Upper lobe of left lung (tissue), 6 donors: Measurements from ENCODE around the gene STAG1. TPM values are rescaled to one million over a fixed set of nuclear protein-coding genes. Genes with fewer than 3 reads are reported as not detected.
A peak's percentile ranks its signal among the peaks of the same experiment; 100 is the strongest.

Source experiments
- ATAC-seq, 2 donors: fragments of 200-7000 bp; cut with Tn5 transposase; one replicate each; pipeline ENCODE4 v1.9.1; 2022; ENCODE audit warnings: mild to moderate bottlenecking in 2 of 2, moderate library complexity in 2 of 2; ENCODE audit not compliant: low FRiP score in 2 of 2
- DNase-seq, 2 donors: peaks; one replicate each; pipeline ENCODE4 v3.0.0-alpha.2; 2019 to 2020
- H3K27ac ChIP-seq, 4 donors: fragments of 200-600 bp; sonication (generic); one replicate each; pipeline ENCODE4 v1.5.1; 2016 to 2019
- H3K27me3 ChIP-seq, 4 donors: fragments of 200-600 bp; sonication (generic); one replicate each; pipeline ENCODE4 v1.5.1; 2017 to 2019
- H3K36me3 ChIP-seq, 4 donors: fragments of 200-600 bp; sonication (generic); one replicate each; pipeline ENCODE4 v1.5.1; 2016 to 2019
- H3K4me1 ChIP-seq, 4 donors: fragments of 200-600 bp; sonication (generic); one replicate each; pipeline ENCODE4 v1.5.1; 2018 to 2019
- H3K4me3 ChIP-seq, 4 donors: fragments of 200-600 bp; sonication (generic); one replicate each; pipeline ENCODE4 v1.5.1; 2017 to 2019; ENCODE audit warnings: mild to moderate bottlenecking in 2 of 4, moderate library complexity in 1 of 4
- H3K9me3 ChIP-seq, 4 donors: fragments of 200-600 bp; sonication (generic); one replicate each; pipeline ENCODE4 v1.5.1; 2018 to 2019
- EP300 ChIP-seq, 4 donors: sonication (generic); formaldehyde crosslinking; IDR thresholded peaks; one replicate each; pipeline ENCODE4 v1.5.1; 2017; ENCODE audit warnings: antibody characterized with exemption in 4 of 4, control low read depth in 2 of 4
- POLR2A ChIP-seq, 4 donors: fragments of 450-650 bp; IDR thresholded peaks; one replicate each; pipeline ENCODE4 v1.5.1; 2016 to 2017; ENCODE audit warnings: antibody characterized with exemption in 4 of 4, mild to moderate bottlenecking in 2 of 4
- POLR2AphosphoS5 ChIP-seq, 2 donors: sonication (generic); formaldehyde crosslinking; IDR thresholded peaks; one replicate each; pipeline ENCODE4 v1.5.1; 2017; ENCODE audit warnings: antibody characterized with exemption in 2 of 2
- WGBS, 2 donors: methylation state at CpG; one replicate each; pipeline ENCODE4 v1.1.5; 2017 to 2018; 5-methylcytosine and 5-hydroxymethylcytosine counted together
- total RNA-seq, 6 donors: library from RNA; depleted of rRNA in 4 of 6; stranded (reverse); fragments of >200 nt in 4 of 6; gene quantifications; one replicate each; pipeline versions ENCODE4 v1.1.0 to v1.2.1, GENCODE V29; 2016 to 2021
- TF ChIP-seq, protein P1 (sequence below), 6 experiments: fragments of 450-650 bp in 4 of 6; fragments of 200-600 bp in 2 of 6; sonication (generic) in 2 of 6; IDR thresholded peaks; one replicate each; pipeline ENCODE4 v1.5.1; 2016 to 2019; ENCODE audit warnings: antibody characterized with exemption in 6 of 6
- donor health status: DM: no; HTN: no; CAD: no; lungs with moderate emphysema.
- donor health status: DM: no; HTN: yes; CAD: no; lungs with severe emphysema.

Gene STAG1
- total RNA-seq, 6 donors from 2014 or later = 19.1 to 65.0 (median 34.2) TPM

DNA sequence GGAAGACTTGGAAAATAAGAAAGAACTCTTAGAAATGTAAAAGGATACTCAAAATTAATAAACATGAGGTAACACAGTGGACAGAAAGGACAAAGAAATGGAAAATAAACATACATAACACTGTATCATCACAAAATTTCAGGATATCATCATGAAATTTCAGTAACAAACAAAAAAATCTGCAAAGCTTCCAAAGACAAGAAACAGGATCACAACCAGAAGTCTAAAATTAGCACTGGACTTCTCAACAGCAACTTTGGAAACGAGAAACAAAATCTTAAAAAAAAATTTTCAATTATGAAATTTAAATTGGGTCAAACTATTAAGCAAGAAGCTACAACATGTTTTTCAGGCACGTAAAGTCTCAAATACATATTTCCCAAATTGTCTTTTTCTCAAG, 238.8 kb downstream of the STAG1 start:
- H3K4me1 ChIP-seq = no peaks in the 10 kb centered on the region
- ATAC-seq (no peak), DNase-seq (no peak)
- WGBS, 2 donors = 69 to 70% methylated on average over 2 of the region's 2 CpGs
- H3K4me3 ChIP-seq = no peak overlapping the region
- H3K27me3 ChIP-seq = no peaks in the 10 kb centered on the region
- peaks cover 0 to 4% (median 1%) of the 10 kb centered on the region in 4 donors for H3K36me3 ChIP-seq
- H3K27ac ChIP-seq = peak overlapping the region in 1 of 4 donors; percentile 17
- H3K9me3 ChIP-seq = no peaks in the 10 kb centered on the region
- no peak for TF ChIP-seq EP300 (IDR thresholded peaks at IDR 0.05)
- no peak for TF ChIP-seq POLR2A (IDR thresholded peaks at IDR 0.05)
- TF ChIP-seq, protein P1, sequence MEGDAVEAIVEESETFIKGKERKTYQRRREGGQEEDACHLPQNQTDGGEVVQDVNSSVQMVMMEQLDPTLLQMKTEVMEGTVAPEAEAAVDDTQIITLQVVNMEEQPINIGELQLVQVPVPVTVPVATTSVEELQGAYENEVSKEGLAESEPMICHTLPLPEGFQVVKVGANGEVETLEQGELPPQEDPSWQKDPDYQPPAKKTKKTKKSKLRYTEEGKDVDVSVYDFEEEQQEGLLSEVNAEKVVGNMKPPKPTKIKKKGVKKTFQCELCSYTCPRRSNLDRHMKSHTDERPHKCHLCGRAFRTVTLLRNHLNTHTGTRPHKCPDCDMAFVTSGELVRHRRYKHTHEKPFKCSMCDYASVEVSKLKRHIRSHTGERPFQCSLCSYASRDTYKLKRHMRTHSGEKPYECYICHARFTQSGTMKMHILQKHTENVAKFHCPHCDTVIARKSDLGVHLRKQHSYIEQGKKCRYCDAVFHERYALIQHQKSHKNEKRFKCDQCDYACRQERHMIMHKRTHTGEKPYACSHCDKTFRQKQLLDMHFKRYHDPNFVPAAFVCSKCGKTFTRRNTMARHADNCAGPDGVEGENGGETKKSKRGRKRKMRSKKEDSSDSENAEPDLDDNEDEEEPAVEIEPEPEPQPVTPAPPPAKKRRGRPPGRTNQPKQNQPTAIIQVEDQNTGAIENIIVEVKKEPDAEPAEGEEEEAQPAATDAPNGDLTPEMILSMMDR (IDR thresholded peaks at IDR 0.05) = no peak
- no peak for TF ChIP-seq POLR2AphosphoS5 (IDR thresholded peaks at IDR 0.05)

DNA sequence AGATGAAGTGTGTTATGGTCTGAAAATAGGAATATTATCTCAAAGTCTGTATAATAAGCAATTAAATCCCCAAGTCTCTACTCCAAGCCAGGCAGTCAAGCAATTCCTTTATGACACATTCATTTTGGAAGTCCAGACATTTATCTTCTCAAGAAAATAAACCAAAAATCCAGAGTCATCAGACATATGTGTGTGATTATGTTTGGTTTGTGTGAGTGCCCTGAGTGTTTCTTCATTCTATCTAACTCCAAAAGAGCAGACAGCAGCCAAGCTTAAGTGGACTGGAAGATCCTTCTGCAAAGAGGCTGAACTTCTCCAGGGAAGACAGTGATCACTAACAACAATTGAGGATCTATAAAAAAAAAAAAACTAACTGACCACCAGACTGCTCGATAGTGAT, 239.8 kb downstream of the STAG1 start:
- H3K36me3 ChIP-seq = peaks cover 0 to 4% (median 1%) of the 10 kb centered on the region in 4 donors
- ATAC-seq = no peak
- no peak overlapping the region for H3K4me3 ChIP-seq
- H3K27ac ChIP-seq = no peak overlapping the region
- no peak for TF ChIP-seq POLR2AphosphoS5 (IDR thresholded peaks at IDR 0.05)
- TF ChIP-seq POLR2A (IDR thresholded peaks at IDR 0.05) = no peak
- TF ChIP-seq EP300 (IDR thresholded peaks at IDR 0.05) = no peak
- TF ChIP-seq, protein P1 (IDR thresholded peaks at IDR 0.05) = no peak
- H3K9me3 ChIP-seq = no peaks in the 10 kb centered on the region
- 77 to 85% methylated on average over 1 of the region's 1 CpG for WGBS, 2 donors
- H3K27me3 ChIP-seq = no peaks in the 10 kb centered on the region
- no peak for DNase-seq
- no peaks in the 10 kb centered on the region for H3K4me1 ChIP-seq

DNA sequence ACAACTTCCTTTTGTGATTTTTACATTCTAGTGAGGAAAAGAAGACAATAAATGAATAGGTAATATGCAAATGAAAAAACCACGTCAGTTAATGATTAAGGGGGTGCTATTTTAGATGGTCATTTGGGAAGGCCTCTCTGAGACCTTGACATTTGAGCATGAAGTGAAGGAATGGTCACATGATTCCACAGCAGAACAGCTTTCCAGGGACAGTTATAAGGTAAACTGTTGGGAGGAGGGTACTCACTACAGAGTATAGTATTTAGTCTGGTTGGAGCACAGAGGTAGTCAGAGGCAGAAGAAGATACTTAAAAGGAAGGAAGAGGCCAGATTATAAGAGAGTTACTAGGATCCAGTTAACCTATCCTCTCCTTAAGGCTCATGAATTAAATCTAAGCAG, 246.5 kb downstream of the STAG1 start:
- Histone ChIP-seq H3K27ac (no peak overlapping the region), H3K9me3 (no peaks in the 10 kb centered on the region), H3K4me1 (no peaks in the 10 kb centered on the region), H3K27me3 (no peaks in the 10 kb centered on the region), H3K36me3 (peaks cover 0 to 13% (median 0%) of the 10 kb centered on the region in 4 donors), H3K4me3 (no peak overlapping the region)
- DNase-seq (no peak), ATAC-seq (no peak)
- TF ChIP-seq POLR2A (IDR thresholded peaks at IDR 0.05) (no peak), EP300 (IDR thresholded peaks at IDR 0.05) (no peak)
- 70 to 75% methylated on average over 1 of the region's 1 CpG for WGBS, 2 donors

DNA sequence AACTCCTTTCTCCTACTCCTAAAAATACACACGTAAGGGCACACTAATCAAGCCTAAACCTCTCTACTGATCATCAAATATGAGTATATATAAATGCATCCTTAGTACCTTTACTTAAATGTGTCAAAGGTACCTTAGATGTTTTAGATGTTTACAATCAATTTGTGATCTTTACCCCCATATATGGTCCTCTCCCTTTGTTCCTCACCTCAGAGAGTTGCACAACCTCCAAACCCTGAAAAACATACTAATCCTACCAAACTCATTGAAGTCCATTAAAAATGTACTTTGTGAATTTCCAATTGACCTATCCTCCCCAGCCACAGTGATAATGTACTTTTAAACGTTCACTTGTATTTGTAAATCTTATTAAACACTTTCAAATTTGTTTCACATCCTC, 249.1 kb downstream of the STAG1 start:
- WGBS, 2 donors = 85 to 90% methylated on average over 2 of the region's 2 CpGs

DNA sequence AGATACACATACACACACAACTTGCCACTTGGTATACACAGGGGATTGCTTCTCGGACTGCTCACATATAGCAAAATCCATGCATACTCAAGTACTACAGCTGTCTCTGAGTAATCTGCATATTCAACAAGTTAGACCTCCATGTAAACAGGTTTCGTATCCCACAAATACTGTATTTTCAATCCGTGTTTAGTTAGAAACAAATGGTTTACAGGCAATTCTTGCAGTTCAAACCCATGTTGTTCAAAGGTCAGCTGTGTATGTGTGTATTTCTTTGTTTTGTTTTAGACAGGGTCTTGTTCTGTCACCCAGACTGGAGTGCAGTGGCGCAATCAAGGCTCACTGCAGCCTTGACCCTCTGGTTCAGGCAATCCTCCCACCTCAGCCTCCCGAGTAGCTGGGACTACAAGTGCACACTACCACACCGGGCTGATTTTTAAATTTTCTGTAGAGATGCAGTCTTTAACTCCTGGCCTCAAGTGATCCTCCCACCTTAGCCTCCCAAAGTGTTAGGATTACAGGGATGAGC, 253.2 kb downstream of the STAG1 start:
- DNase-seq = no peak
- no peak overlapping the region for H3K4me3 ChIP-seq
- no peaks in the 10 kb centered on the region for H3K27me3 ChIP-seq
- no peaks in the 10 kb centered on the region for H3K9me3 ChIP-seq
- peaks cover 0 to 17% (median under 1%) of the 10 kb centered on the region in 4 donors for H3K36me3 ChIP-seq
- 90 to 96% methylated on average over 6 of the region's 6 CpGs for WGBS, 2 donors
- TF ChIP-seq, protein P1 (IDR thresholded peaks at IDR 0.05) = no peak
- TF ChIP-seq POLR2A (IDR thresholded peaks at IDR 0.05) (no peak), EP300 (IDR thresholded peaks at IDR 0.05) (no peak), POLR2AphosphoS5 (IDR thresholded peaks at IDR 0.05) (no peak)
- H3K27ac ChIP-seq = no peak overlapping the region
- ATAC-seq = no peak
- no peaks in the 10 kb centered on the region for H3K4me1 ChIP-seq

More for the DNA sequence above, 249.1 kb downstream of the STAG1 start:
- Histone ChIP-seq H3K36me3 (peaks cover 0 to 17% (median 0%) of the 10 kb centered on the region in 4 donors), H3K27me3 (no peaks in the 10 kb centered on the region), H3K4me1 (no peaks in the 10 kb centered on the region), H3K9me3 (no peaks in the 10 kb centered on the region), H3K4me3 (no peak overlapping the region), H3K27ac (no peak overlapping the region)
- TF ChIP-seq, protein P1 (IDR thresholded peaks at IDR 0.05) = no peak
- TF ChIP-seq EP300 (IDR thresholded peaks at IDR 0.05) (no peak), POLR2A (IDR thresholded peaks at IDR 0.05) (no peak), POLR2AphosphoS5 (IDR thresholded peaks at IDR 0.05) (no peak)
- DNase-seq = no peak
- ATAC-seq = no peak
